ENCODE measurements around the gene HCRTR1. TPM values are rescaled to one million over a fixed set of nuclear protein-coding genes. Genes with fewer than 3 reads are reported as not detected.

HCRTR1 gene
- total and polyA plus RNA-seq, 10 of the 15 experiments (the other 5 are each of a cell fraction or from before 2014, with no cell fraction given), result not detected

DNA sequence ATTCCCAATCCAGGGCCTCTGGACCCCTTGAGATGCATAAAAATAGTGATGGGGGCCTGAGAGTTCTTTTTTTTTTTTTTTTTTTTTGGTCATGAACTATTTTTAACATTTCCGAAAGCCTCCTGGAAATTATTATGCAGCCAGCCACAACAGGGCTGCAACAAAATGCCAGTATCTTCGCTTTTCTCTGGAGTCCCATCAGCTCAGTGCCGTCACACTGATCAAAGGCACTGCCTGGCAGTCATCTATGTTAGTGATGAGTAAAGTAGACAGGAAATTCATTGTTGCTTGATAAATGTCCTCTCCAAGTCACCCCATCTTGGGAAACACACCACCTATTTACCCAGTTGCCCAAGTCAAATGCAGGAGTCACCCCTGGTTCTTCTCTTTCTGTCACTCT is 42.4 kb downstream of the HCRTR1 start:
- TF ChIP-seq E2F8 (IDR thresholded peaks at IDR 0.05; ENCODE audit: low read depth, partially characterized antibody) (no peak), BHLHE40 (IDR thresholded peaks at IDR 0.05; ENCODE audit: borderline replicate concordance in 1 of 2, low read depth in 2 of 2, low read length in 1 of 2) (no peak), BMI1 (IDR thresholded peaks at IDR 0.05; ENCODE audit: borderline replicate concordance) (no peak), SMAD5 (IDR thresholded peaks at IDR 0.05; ENCODE audit: low read depth) (no peak), ASH2L (IDR thresholded peaks at IDR 0.05; ENCODE audit: borderline replicate concordance, low read depth) (no peak)

More for the DNA sequence above, 42.4 kb downstream of the HCRTR1 start:
- ChIA-PET SMC1A (ENCODE audit: uncharacterized antibody, unreplicated experiment) (interaction anchor here (1.7 kb wide), 1 partner anchor 129 kb away, joined by 5 read pairs; no protein-coding TSS in a partner anchor), CTCF (interaction anchor here (1.0 to 3.1 kb wide), 3 partner anchors 27 to 129 kb away, joined by 3 to 13 read pairs (median 5); no protein-coding TSS in a partner anchor), RAD21 (ENCODE audit: unreplicated experiment) (interaction anchor here (0.6 to 2.1 kb wide), 3 partner anchors 45 to 129 kb away, joined by 3 to 12 read pairs (median 3); partner anchors contain the start of gene COL16A1), POLR2A (interaction anchor here (0.6 kb wide), 1 partner anchor 9 kb away, joined by 4 read pairs; no protein-coding TSS in a partner anchor)
- Histone ChIP-seq H3K27ac (ENCODE audit: control insufficient read depth, insufficient read depth) (no peak overlapping the region), H3K9me3 (replicated peaks; ENCODE audit: control insufficient read depth, insufficient read depth, low read length) (no peaks in the 10 kb centered on the region), H3K9ac (ENCODE audit: control insufficient read depth, insufficient read depth, low read length) (no peak overlapping the region), H3K36me3 (ENCODE audit: control insufficient read depth in 2 of 2, insufficient read depth in 2 of 2, low read length in 1 of 2) (no peaks in the 10 kb centered on the region), H2AFZ (ENCODE audit: control insufficient read depth, low read depth, low read length) (no peak overlapping the region), H3K79me2 (ENCODE audit: control insufficient read depth, insufficient read depth, low read length) (no peaks in the 10 kb centered on the region), H4K20me1 (ENCODE audit: control insufficient read depth, insufficient read depth) (no peaks in the 10 kb centered on the region), H3K27me3 (replicated peaks in 1 of 2; ENCODE audit: control insufficient read depth in 2 of 2, insufficient read depth in 2 of 2, low read length in 1 of 2) (no peaks in the 10 kb centered on the region; a peak in 2 of 4 replicates), H3K4me1 (ENCODE audit: control insufficient read depth, insufficient read depth, low read length) (no peaks in the 10 kb centered on the region), H3K4me2 (ENCODE audit: control insufficient read depth, insufficient read depth) (no peak overlapping the region), H3K4me3 (no peak overlapping the region)
- DNase-seq (ENCODE audit: low read depth, low spot score), result no peak
- WGBS (ENCODE audit: insufficient coverage, insufficient replicate concordance, low lambda C conversion rate, missing lambda C conversion rate), result 15% methylated on average over 3 of the region's 3 CpGs
- in situ Hi-C loops (cut with MboI) (loop anchor here (5.0 kb wide), 1 partner anchor 137 kb away; no protein-coding TSS in a partner anchor), intact Hi-C loops (cut with micrococcal nuclease; ENCODE audit: unreplicated experiment) (loop anchor here (5.0 to 10.0 kb wide), 3 partner anchors 302 to 405 kb away; no protein-coding TSS in a partner anchor)
- no peak for ATAC-seq
- no TSS peak for BruUV-seq (replicated peaks)
- FAIRE-seq, result no peak
